Vagina (tissue), 2 donors: ENCODE measurements around the gene LIMK1. TPM values are rescaled to one million over a fixed set of nuclear protein-coding genes. Genes with fewer than 3 reads are reported as not detected.

Experiments used
- DNase-seq, 2 donors: peaks; one replicate each; pipeline ENCODE4 v3.0.0-alpha.2; 2017; ENCODE audit errors: extremely low spot score in 2 of 2
- H3K27ac ChIP-seq: fragments of 200-600 bp; sonication (generic); one replicate; pipeline ENCODE4 v1.5.1; 2019
- H3K27me3 ChIP-seq: fragments of 200-600 bp; sonication (generic); one replicate; pipeline ENCODE4 v1.5.1; 2019
- H3K36me3 ChIP-seq, 2 donors: fragments of 200-600 bp; sonication (generic); one replicate each; pipeline ENCODE4 v1.5.1; 2017 to 2019
- H3K4me1 ChIP-seq: fragments of 200-600 bp; sonication (generic); one replicate; pipeline ENCODE4 v1.5.1; 2019
- H3K4me3 ChIP-seq, 2 donors: fragments of 200-600 bp; sonication (generic); 1 replicate in 1 of 2; 2 replicates in 1 of 2; pipeline ENCODE4 v1.5.1; 2016 to 2019
- H3K9me3 ChIP-seq: fragments of 200-600 bp; sonication (generic); one replicate; pipeline ENCODE4 v1.5.1; 2019
- CTCF ChIP-seq, 3 experiments: fragments of 450-650 bp in 2 of 3; fragments of 200-600 bp in 1 of 3; sonication (generic) in 1 of 3; IDR thresholded peaks; one replicate each; pipeline ENCODE4 v1.5.1; 2017 to 2019; ENCODE audit warnings: antibody characterized with exemption in 3 of 3, mild to moderate bottlenecking in 2 of 3, moderate library complexity in 2 of 3
- POLR2A ChIP-seq, 2 donors: fragments of 450-650 bp; IDR thresholded peaks; one replicate each; pipeline ENCODE4 v1.6.1; 2017; ENCODE audit warnings: antibody characterized with exemption in 2 of 2, mild to moderate bottlenecking in 2 of 2, moderate library complexity in 2 of 2
- POLR2AphosphoS5 ChIP-seq, 2 donors: sonication (generic); formaldehyde crosslinking; IDR thresholded peaks; one replicate each; pipeline ENCODE4 v1.9.0; 2017; ENCODE audit warnings: antibody characterized with exemption in 2 of 2, mild to moderate bottlenecking in 2 of 2, low read depth in 1 of 2; ENCODE audit not compliant: insufficient read depth in 1 of 2
- intact Hi-C: fragments of 100-400 bp; cut with DNase I; formaldehyde crosslinking; loops from one replicate; pipeline ENCODE4 v1.15.1; 2023
- total RNA-seq: library from RNA; depleted of rRNA; stranded (reverse); fragments of >200 nt; gene quantifications from one replicate; pipeline ENCODE4 v1.2.3, GENCODE V29; 2016

The LIMK1 gene
- total RNA-seq, 1 donor from 2014 or later: 28.2 TPM

GRCh38 chr7:74149603-74150002 lies 66.0 kb downstream of the LIMK1 start:
- no peaks in the 10 kb centered on the region for H3K36me3 ChIP-seq
- no peaks in the 10 kb centered on the region for H3K27me3 ChIP-seq
- DNase-seq: no peak
- H3K4me1 ChIP-seq: no peaks in the 10 kb centered on the region
- no peak overlapping the region for H3K27ac ChIP-seq
- no peak overlapping the region for H3K4me3 ChIP-seq
- no peak for TF ChIP-seq POLR2AphosphoS5 (IDR thresholded peaks at IDR 0.05; ENCODE audit: insufficient read depth in 1 of 2, low read depth in 1 of 2)
- TF ChIP-seq POLR2A (IDR thresholded peaks at IDR 0.05): no peak
- no peak for TF ChIP-seq CTCF (IDR thresholded peaks at IDR 0.05)
- H3K9me3 ChIP-seq: no peaks in the 10 kb centered on the region
- intact Hi-C loops: no loop called here

- Histone ChIP-seq H3K36me3 (no peaks in the 10 kb centered on the region), H3K4me3 (no peak overlapping the region), H3K4me1 (no peaks in the 10 kb centered on the region), H3K27ac (no peak overlapping the region), H3K9me3 (no peaks in the 10 kb centered on the region), H3K27me3 (no peaks in the 10 kb centered on the region)
- TF ChIP-seq CTCF (IDR thresholded peaks at IDR 0.05) (no peak), POLR2AphosphoS5 (IDR thresholded peaks at IDR 0.05; ENCODE audit: insufficient read depth in 1 of 2, low read depth in 1 of 2) (no peak), POLR2A (IDR thresholded peaks at IDR 0.05) (no peak)
- intact Hi-C loops: no loop called here
- no peak for DNase-seq
Measured at GRCh38 chr7:74153736-74154135, 70.1 kb downstream of the LIMK1 start.

GRCh38 chr7:74155810-74156395 lies 72.3 kb downstream of the LIMK1 start:
- Histone ChIP-seq H3K4me3 (no peak overlapping the region), H3K4me1 (no peaks in the 10 kb centered on the region), H3K36me3 (no peaks in the 10 kb centered on the region), H3K27ac (no peak overlapping the region), H3K27me3 (no peaks in the 10 kb centered on the region), H3K9me3 (no peaks in the 10 kb centered on the region)
- intact Hi-C loops: no loop called here
- TF ChIP-seq POLR2AphosphoS5 (IDR thresholded peaks at IDR 0.05; ENCODE audit: insufficient read depth in 1 of 2, low read depth in 1 of 2) (no peak), POLR2A (IDR thresholded peaks at IDR 0.05) (no peak), CTCF (IDR thresholded peaks at IDR 0.05) (no peak)
- no peak for DNase-seq

- Histone ChIP-seq H3K27me3 (no peaks in the 10 kb centered on the region), H3K36me3 (no peaks in the 10 kb centered on the region), H3K4me1 (no peaks in the 10 kb centered on the region), H3K9me3 (no peaks in the 10 kb centered on the region), H3K4me3 (no peak overlapping the region), H3K27ac (no peak overlapping the region)
- no peak for TF ChIP-seq POLR2AphosphoS5 (IDR thresholded peaks at IDR 0.05; ENCODE audit: insufficient read depth in 1 of 2, low read depth in 1 of 2)
- TF ChIP-seq POLR2A (IDR thresholded peaks at IDR 0.05): no peak
- no peak for TF ChIP-seq CTCF (IDR thresholded peaks at IDR 0.05)
- DNase-seq: no peak
- intact Hi-C loops: no loop called here
Measured at GRCh38 chr7:74157605-74158004, 74.0 kb downstream of the LIMK1 start.

GRCh38 chr7:74164985-74165456 lies 81.4 kb downstream of the LIMK1 start:
- TF ChIP-seq POLR2AphosphoS5 (IDR thresholded peaks at IDR 0.05; ENCODE audit: insufficient read depth in 1 of 2, low read depth in 1 of 2): no peak
- no peak for TF ChIP-seq POLR2A (IDR thresholded peaks at IDR 0.05)
- no peaks in the 10 kb centered on the region for H3K9me3 ChIP-seq
- no peaks in the 10 kb centered on the region for H3K4me1 ChIP-seq
- H3K36me3 ChIP-seq: no peaks in the 10 kb centered on the region
- H3K27ac ChIP-seq: no peak overlapping the region
- H3K27me3 ChIP-seq: no peaks in the 10 kb centered on the region
- intact Hi-C loops: no loop called here
- H3K4me3 ChIP-seq: no peak overlapping the region
- DNase-seq: no peak
